Measurements from ENCODE around the gene NOM1. TPM values are rescaled to one million over a fixed set of nuclear protein-coding genes. Genes with fewer than 3 reads are reported as not detected.
"Not testable (repeated sequence)": the region's sequence is repeated elsewhere in the genome, so short reads cannot be mapped to it uniquely, and the experiment has no call there.

The NOM1 gene
- total RNA-seq, 6 experiments from 2014 or later = 13.1 to 21.1 (median 14.9) TPM

DNA sequence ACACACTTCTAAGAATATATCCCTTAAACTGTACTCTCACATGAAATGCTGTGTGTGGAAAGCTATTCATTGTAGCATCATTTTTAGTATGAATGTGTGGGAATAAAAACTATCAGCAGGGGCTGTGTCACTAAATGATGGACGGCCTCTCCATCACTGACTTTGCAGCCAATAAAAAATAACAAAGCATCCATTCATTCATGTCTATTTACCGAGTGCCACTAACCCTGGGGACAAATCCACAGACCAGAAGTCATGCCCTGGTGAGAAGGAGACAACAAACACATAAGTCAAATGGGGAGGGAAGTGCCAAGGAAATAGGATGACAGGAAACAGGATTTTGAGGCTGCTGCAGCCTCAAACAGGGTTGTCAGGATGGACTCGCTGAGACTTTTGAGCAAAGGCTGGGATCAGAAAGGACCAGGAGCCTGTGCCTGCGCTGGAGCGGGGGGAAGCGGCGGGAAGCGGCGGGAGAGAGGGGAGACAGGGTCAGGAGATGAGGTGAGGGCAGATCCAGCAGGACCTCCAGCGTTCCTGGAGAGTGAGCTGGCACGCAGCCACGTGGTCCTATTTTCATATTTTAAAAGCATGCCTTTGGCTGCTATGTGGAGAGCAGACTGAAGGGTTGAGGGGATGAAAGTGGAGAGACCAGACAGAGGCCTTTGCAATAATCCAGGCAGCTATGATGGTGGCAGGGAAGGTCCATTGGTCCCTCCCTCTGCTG, 2.2 kb upstream of the NOM1 start:
- Mint-ChIP-seq H3K27me3 (ENCODE audit: insufficient read depth) (peaks cover 23% of the 10 kb centered on the region), H3K4me1 (ENCODE audit: low read depth) (peaks cover 11% of the 10 kb centered on the region), H3K4me3 (no peak overlapping the region), H3K9me3 (no peaks in the 10 kb centered on the region), H3K27ac (no peak overlapping the region), H3K36me3 (ENCODE audit: low read depth) (peaks cover 12% of the 10 kb centered on the region)
- DNase-seq = no peak
- TF ChIP-seq, protein P1, sequence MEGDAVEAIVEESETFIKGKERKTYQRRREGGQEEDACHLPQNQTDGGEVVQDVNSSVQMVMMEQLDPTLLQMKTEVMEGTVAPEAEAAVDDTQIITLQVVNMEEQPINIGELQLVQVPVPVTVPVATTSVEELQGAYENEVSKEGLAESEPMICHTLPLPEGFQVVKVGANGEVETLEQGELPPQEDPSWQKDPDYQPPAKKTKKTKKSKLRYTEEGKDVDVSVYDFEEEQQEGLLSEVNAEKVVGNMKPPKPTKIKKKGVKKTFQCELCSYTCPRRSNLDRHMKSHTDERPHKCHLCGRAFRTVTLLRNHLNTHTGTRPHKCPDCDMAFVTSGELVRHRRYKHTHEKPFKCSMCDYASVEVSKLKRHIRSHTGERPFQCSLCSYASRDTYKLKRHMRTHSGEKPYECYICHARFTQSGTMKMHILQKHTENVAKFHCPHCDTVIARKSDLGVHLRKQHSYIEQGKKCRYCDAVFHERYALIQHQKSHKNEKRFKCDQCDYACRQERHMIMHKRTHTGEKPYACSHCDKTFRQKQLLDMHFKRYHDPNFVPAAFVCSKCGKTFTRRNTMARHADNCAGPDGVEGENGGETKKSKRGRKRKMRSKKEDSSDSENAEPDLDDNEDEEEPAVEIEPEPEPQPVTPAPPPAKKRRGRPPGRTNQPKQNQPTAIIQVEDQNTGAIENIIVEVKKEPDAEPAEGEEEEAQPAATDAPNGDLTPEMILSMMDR (IDR thresholded peaks at IDR 0.05) = no peak

DNA sequence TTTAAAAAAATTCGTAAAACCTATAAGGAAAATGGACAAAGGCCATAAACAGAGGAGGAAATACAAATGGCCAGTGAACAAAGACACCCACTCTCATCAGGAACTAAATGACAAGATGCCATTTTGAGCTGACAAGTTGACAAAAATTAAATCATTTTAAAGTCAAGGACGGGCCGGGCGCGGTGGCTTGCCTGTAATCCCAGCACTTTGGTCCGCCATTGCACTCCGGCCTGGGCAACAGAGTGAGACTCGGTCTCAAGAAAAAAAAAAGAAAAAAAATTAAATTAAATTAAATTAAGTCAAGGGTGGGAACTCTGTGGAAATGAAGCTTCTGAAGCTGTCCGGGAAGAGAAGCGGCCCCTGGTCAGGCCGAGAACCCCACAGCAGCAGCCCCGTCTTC, 1.2 kb upstream of the NOM1 start:
- Mint-ChIP-seq H3K9me3 (no peaks in the 10 kb centered on the region), H3K4me1 (ENCODE audit: low read depth) (peaks cover 21% of the 10 kb centered on the region), H3K4me3 (peak overlapping the region; percentile 17), H3K27me3 (ENCODE audit: insufficient read depth) (peaks cover 19% of the 10 kb centered on the region), H3K36me3 (ENCODE audit: low read depth) (peaks cover 17% of the 10 kb centered on the region), H3K27ac (no peak overlapping the region)
- TF ChIP-seq, protein P1 (IDR thresholded peaks at IDR 0.05) = no peak
- DNase-seq = no peak

DNA sequence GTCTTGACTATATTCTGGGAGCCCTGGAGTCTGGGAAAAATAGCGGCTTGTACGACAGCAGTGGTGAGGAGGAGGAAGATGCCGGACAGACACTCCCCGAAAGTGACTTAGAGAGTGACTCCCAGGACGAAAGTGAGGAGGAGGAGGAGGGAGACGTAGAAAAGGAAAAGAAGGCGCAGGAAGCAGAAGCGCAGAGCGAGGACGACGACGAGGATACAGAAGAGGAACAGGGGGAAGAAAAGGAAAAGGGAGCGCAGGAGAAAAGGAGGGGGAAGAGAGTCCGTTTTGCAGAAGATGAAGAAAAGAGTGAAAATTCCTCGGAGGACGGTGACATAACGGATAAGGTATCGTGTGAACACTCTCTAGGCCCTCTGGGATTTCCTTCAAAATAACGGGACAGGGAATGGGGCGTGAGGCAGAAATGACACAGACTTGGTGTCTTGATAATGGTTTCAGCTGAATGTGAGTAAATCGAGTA, 908 bp downstream of the NOM1 start:
- H3K27me3 Mint-ChIP-seq (ENCODE audit: insufficient read depth) = peaks cover 3% of the 10 kb centered on the region
- no peaks in the 10 kb centered on the region for H3K9me3 Mint-ChIP-seq
- peak; percentile 21 for DNase-seq
- peak overlapping the region; percentile 99 for H3K4me3 Mint-ChIP-seq
- peaks cover 27% of the 10 kb centered on the region for H3K36me3 Mint-ChIP-seq (ENCODE audit: low read depth)
- peak overlapping the region; percentile 94 for H3K27ac Mint-ChIP-seq
- peaks cover 30% of the 10 kb centered on the region for H3K4me1 Mint-ChIP-seq (ENCODE audit: low read depth)
- TF ChIP-seq, protein P1 (IDR thresholded peaks at IDR 0.05) = no peak

DNA sequence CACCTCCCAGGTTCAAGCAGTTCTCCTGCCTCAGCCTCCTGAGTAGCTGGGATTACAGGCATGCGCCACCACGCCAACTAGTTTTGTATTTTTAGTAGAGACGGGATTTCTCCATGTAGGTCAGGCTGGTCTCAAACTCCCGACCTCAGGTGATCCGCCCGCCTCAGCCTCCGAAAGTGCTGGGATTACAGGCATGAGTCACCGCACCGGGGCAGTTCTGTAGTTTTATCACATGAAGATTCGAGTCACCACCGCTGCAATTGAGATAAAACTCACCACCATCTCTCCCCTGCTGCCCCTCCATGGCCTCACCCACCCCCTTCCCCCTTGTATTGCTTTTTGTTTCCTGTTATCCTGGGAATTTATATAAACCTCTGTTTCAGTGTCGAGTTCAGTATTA, 3.7 kb downstream of the NOM1 start:
- H3K4me3 Mint-ChIP-seq; H3K9me3 Mint-ChIP-seq; H3K27ac Mint-ChIP-seq; H3K27me3 Mint-ChIP-seq (ENCODE audit: insufficient read depth); DNase-seq: not testable (repeated sequence)
- H3K4me1 Mint-ChIP-seq (ENCODE audit: low read depth) = peaks cover 36% of the 10 kb centered on the region
- H3K36me3 Mint-ChIP-seq (ENCODE audit: low read depth) = peaks cover 33% of the 10 kb centered on the region

DNA sequence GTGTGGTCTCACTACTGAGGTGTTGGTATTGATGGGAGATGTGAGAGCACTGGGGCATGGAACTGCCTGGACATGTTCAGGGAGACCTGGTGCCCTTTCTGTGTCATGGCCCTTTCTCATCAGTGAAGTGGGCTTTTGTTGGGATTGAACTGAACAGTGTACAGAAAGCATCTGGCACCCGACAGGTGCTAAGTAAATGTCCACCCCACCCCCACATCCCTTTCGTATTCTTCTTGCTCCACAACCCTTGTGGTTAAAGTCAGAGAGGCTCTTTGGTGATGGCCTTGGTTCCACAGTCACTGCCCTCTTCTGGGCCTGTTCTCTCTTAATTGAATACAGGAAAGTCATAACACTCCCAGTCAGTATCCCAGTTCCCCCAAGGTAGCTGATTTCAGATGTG, 5.4 kb downstream of the NOM1 start:
- TF ChIP-seq, protein P1 (IDR thresholded peaks at IDR 0.05) = no peak
- H3K27me3 Mint-ChIP-seq (ENCODE audit: insufficient read depth) = peaks cover 3% of the 10 kb centered on the region; the same call in 1 of the 2 replicates

DNA sequence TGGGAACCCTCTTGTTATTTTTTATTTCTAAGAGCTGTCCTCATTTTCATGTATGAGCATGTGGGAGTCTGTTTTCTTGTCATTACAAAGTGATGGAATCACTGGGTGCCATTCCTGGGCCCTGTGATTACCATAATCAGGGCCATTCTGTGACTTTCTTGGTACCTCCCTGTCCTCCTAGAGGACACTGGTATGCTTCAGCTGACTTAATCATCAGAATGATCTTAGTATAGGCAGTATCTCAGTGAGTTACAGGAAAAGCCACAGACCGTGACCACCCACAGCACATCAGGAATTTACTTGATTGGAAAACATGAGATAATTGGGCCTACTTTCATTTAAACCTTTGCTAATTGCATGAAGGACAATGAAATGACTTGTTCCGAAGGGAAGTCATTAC, 7.2 kb downstream of the NOM1 start:
- DNase-seq = no peak
- Mint-ChIP-seq H3K27ac (no peak overlapping the region), H3K27me3 (ENCODE audit: insufficient read depth) (no peaks in the 10 kb centered on the region; the same call in none of the 2 replicates), H3K9me3 (no peaks in the 10 kb centered on the region), H3K4me1 (ENCODE audit: low read depth) (peaks cover 30% of the 10 kb centered on the region), H3K4me3 (no peak overlapping the region), H3K36me3 (ENCODE audit: low read depth) (peaks cover 43% of the 10 kb centered on the region)
- TF ChIP-seq, protein P1 (IDR thresholded peaks at IDR 0.05) = no peak

More for the DNA sequence above, 5.4 kb downstream of the NOM1 start:
- Mint-ChIP-seq H3K27ac (no peak overlapping the region), H3K4me1 (ENCODE audit: low read depth) (peaks cover 36% of the 10 kb centered on the region), H3K36me3 (ENCODE audit: low read depth) (peaks cover 33% of the 10 kb centered on the region), H3K9me3 (no peaks in the 10 kb centered on the region), H3K4me3 (no peak overlapping the region)
- DNase-seq = no peak
